PFSK-1 (cell line): ENCODE measurements around the gene AKAP13.

Experiments used
- FOXP2 ChIP-seq: optimal IDR thresholded peaks from 2 replicates; pipeline ENCODE3; 2011; ENCODE audit warnings: borderline replicate concordance, control low read depth, inconsistent platforms; ENCODE audit not compliant: insufficient read depth; ENCODE audit errors: extremely low read length, extremely low read depth
- POLR2AphosphoS5 ChIP-seq: IDR thresholded peaks from 2 replicates; pipeline ENCODE4 v1.6.1; 2012; ENCODE audit warnings: low read depth, mild to moderate bottlenecking, control low read depth, low read length, moderate library complexity
- SIN3A ChIP-seq: IDR thresholded peaks from 2 replicates; pipeline ENCODE4 v1.6.1; 2012; ENCODE audit warnings: mild to moderate bottlenecking, low read length, moderate library complexity, borderline replicate concordance; ENCODE audit not compliant: insufficient read depth
- TAF1 ChIP-seq: IDR thresholded peaks from 2 replicates; pipeline ENCODE4 v1.6.1; 2012; ENCODE audit warnings: low read length, control low read depth, borderline replicate concordance; ENCODE audit not compliant: insufficient read depth
- TF ChIP-seq, protein P1 (sequence below), 2 experiments: IDR thresholded peaks; 2 replicates each; pipeline versions ENCODE4 v1.6.1 to v1.8.0; 2011 to 2012; ENCODE audit warnings: low read depth in 2 of 2, low read length in 2 of 2, control low read depth in 1 of 2, inconsistent platforms in 1 of 2, mild to moderate bottlenecking in 1 of 2, moderate library complexity in 1 of 2; ENCODE audit not compliant: insufficient read depth in 1 of 2

Gene AKAP13

DNA sequence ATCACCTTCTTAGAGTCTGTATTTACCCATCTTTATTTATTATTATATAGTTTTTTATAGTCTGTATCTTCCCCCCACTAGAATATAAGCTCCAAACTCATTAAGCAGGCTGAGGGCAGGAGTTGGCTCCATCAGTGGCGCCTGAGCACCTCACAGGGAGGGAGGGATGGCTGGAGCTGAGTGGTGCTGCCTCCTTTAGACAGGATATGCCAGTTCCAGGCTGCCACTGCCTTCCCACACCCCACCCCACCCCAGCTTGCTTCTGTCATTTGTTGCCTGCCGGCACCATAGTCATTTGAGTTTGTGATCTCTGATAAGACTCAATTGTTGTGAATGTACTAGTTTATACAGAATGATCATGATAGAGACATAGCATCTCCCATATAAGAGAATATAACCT, 328.8 kb downstream of the AKAP13 start:
- TF ChIP-seq SIN3A = no peak
- no peak for TF ChIP-seq FOXP2

DNA sequence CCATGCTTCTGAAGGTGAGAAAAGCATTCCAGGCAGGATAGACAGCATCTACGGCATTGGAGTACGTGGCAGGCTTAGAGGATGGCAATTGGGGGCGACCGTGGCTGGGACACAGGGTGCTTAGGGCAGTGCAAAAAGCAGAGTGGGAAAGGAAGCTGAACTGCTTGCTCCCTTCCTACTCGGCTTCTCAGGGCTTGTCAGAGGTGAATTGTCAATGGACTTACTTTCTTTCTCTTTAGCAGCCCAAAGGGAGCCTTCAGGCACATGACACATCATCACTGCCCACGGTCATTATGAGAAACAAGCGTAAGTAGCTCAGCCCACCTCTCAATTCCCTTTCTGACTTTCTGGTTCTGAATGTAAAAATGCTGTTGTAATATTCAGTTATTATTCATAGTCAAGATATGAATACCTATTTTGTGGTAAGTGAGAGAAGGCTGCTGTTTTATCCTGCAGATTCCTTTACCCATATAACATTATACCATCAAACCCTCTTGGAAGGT, 330.0 kb downstream of the AKAP13 start:
- TF ChIP-seq FOXP2 (no peak), SIN3A (no peak), TAF1 (no peak), POLR2AphosphoS5 (no peak)
- TF ChIP-seq, protein P1, sequence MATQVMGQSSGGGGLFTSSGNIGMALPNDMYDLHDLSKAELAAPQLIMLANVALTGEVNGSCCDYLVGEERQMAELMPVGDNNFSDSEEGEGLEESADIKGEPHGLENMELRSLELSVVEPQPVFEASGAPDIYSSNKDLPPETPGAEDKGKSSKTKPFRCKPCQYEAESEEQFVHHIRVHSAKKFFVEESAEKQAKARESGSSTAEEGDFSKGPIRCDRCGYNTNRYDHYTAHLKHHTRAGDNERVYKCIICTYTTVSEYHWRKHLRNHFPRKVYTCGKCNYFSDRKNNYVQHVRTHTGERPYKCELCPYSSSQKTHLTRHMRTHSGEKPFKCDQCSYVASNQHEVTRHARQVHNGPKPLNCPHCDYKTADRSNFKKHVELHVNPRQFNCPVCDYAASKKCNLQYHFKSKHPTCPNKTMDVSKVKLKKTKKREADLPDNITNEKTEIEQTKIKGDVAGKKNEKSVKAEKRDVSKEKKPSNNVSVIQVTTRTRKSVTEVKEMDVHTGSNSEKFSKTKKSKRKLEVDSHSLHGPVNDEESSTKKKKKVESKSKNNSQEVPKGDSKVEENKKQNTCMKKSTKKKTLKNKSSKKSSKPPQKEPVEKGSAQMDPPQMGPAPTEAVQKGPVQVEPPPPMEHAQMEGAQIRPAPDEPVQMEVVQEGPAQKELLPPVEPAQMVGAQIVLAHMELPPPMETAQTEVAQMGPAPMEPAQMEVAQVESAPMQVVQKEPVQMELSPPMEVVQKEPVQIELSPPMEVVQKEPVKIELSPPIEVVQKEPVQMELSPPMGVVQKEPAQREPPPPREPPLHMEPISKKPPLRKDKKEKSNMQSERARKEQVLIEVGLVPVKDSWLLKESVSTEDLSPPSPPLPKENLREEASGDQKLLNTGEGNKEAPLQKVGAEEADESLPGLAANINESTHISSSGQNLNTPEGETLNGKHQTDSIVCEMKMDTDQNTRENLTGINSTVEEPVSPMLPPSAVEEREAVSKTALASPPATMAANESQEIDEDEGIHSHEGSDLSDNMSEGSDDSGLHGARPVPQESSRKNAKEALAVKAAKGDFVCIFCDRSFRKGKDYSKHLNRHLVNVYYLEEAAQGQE (IDR thresholded peaks at IDR 0.05; ENCODE audit: insufficient read depth in 1 of 2, low read depth in 2 of 2, low read length in 2 of 2) = no peak

DNA sequence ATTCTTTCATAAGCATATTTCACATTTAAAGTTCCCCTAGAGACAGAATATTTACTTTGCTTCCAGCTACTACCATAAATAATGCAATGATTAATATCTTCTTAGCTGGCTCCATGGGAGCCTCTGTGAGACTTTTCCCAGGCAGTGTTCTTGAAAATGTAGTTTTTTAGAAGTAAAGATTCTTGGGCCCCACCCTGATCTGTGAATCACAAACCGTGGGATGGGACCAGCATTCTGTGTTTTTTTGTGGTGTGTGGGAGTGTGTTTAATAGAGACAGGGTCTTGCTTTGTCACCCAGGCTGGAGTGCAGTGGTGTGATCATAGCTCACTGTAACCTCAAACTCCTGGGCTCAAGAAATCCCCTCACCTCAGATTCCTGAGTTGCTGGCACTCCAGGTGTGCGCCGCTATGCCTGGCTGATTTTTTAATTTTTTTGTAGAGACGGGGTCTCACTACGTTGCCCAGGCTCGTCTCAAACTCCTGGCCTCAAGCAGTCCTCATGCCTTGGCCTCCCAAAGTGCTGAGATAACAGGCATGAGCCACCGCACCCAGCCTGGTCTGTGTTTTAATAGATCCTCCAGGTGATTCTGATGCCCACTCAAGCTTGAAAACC, 331.3 kb downstream of the AKAP13 start:
- TF ChIP-seq SIN3A = no peak
- TF ChIP-seq TAF1 = no peak
- no peak for TF ChIP-seq FOXP2
- TF ChIP-seq POLR2AphosphoS5 = no peak
- TF ChIP-seq, protein P1 (IDR thresholded peaks at IDR 0.05; ENCODE audit: insufficient read depth in 1 of 2, low read depth in 2 of 2, low read length in 2 of 2) = no peak

DNA sequence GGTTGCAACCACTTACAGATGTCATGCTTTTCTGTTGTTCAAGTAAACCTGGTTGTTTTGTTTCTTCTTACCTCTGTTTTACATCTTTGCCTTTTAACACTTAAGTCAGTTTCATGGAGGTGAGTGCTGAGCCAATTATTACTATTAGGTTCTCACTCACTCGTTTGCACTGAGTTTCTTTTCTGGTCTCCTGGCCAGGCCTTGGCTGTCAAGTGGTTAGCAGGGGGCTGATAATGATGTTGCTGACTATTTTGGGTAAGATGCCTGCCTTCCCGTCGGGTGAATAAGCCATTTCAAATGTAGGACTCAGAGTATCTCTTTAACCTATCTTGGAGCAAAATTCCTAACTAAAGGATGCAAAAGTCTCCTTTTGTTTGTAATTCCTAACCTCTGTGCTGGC, 335.9 kb downstream of the AKAP13 start:
- TF ChIP-seq POLR2AphosphoS5 (no peak), TAF1 (no peak), FOXP2 (no peak), SIN3A (no peak)
- TF ChIP-seq, protein P1 (IDR thresholded peaks at IDR 0.05; ENCODE audit: insufficient read depth in 1 of 2, low read depth in 2 of 2, low read length in 2 of 2) = no peak

DNA sequence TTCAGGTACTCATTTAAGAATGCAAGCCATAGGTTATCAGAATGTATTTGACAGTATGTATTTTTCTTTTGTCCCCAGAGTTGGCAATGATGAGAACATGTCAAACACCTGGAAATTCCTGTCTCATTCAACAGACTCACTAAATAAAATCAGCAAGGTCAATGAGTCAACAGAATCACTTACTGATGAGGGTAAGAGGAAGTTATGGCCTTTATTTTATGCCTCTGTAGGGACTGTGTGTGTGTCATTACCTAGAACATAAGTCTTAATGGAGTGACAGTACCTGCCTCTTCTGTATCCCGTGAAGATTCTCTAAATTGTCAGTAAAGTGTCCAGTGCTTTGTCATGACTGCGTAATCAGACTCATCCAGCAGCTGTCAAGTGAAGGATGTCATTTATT, 336.8 kb downstream of the AKAP13 start:
- TF ChIP-seq POLR2AphosphoS5 (no peak), FOXP2 (no peak), SIN3A (no peak), TAF1 (no peak)
- TF ChIP-seq, protein P1 (IDR thresholded peaks at IDR 0.05; ENCODE audit: insufficient read depth in 1 of 2, low read depth in 2 of 2, low read length in 2 of 2) = no peak
